Measurements from ENCODE around the gene PARP11. TPM values are rescaled to one million over a fixed set of nuclear protein-coding genes. Genes with fewer than 3 reads are reported as not detected.

The PARP11 gene
- total RNA-seq, 4 donors from 2014 or later = 0.77 to 16.4 (median 8.8) TPM

GRCh38 chr12:3759878-3760277, 113.3 kb downstream of the PARP11 start:
- Histone ChIP-seq H3K27ac (no peak overlapping the region), H3K4me1 (no peaks in the 10 kb centered on the region), H3K36me3 (no peaks in the 10 kb centered on the region), H3K9me3 (no peaks in the 10 kb centered on the region), H3K4me3 (no peak overlapping the region), H3K27me3 (no peaks in the 10 kb centered on the region)
- TF ChIP-seq POLR2A (IDR thresholded peaks at IDR 0.05) = no peak
- TF ChIP-seq CTCF (IDR thresholded peaks at IDR 0.05) = no peak
- intact Hi-C loops (cut with DNase I; ENCODE audit: low total_unique reads) = no loop called here
- no peak for DNase-seq

Other genes with a start within 250 kb of the PARP11 start
- 10 to 100 TPM in 1 of 4 donors, 1 to 10 TPM in 2, under 1 TPM in 1; 0.88 to 33.6 (median 3.2) TPM for gene CRACR2A, start 120.3 kb downstream of the PARP11 start, total RNA-seq

Measured in uterus (tissue), 4 donors.